ENCODE measurements around the gene TSPAN7. TPM values are rescaled to one million over a fixed set of nuclear protein-coding genes. Genes with fewer than 3 reads are reported as not detected.

The TSPAN7 gene
- total and polyA plus RNA-seq, 2 of the 8 experiments (the other 6 are each of a cell fraction or from before 2014, with no cell fraction given), result 32.1 to 37.7 TPM

GRCh38 chrX:38699121-38699520 is 137.8 kb downstream of the TSPAN7 start:
- H3K56ac ChIP-seq (replicated peaks; ENCODE audit: insufficient read length, low read depth, low read length), result no peak overlapping the region
- no peak for DNase-seq (ENCODE audit: low read depth in 1 of 2, low spot score in 2 of 2)
- H2BK5ac ChIP-seq (ENCODE audit: low read depth, low read length), result no peak overlapping the region
- no peak overlapping the region for H3K23ac ChIP-seq (ENCODE audit: insufficient read length)
- ChIA-PET POLR2A (ENCODE audit: partially characterized antibody) (no interaction called here), CTCF (ENCODE audit: partially characterized antibody) (interaction anchor here (0.7 to 1.2 kb wide), 2 partner anchors 9 to 20 kb away, joined by 4 read pairs; no protein-coding TSS in a partner anchor)
- H3K4me2 ChIP-seq (ENCODE audit: insufficient read depth in 1 of 2, low read depth in 2 of 2, low read length in 2 of 2), result no peak overlapping the region
- no peaks in the 10 kb centered on the region for H3K23me2 ChIP-seq (ENCODE audit: low read depth, low read length)
- H2BK15ac ChIP-seq (ENCODE audit: low read length), result no peak overlapping the region
- no peak overlapping the region for H2BK20ac ChIP-seq (ENCODE audit: low read length)
- H3K4me3 ChIP-seq (ENCODE audit: extremely low read depth in 1 of 4, insufficient read depth in 2 of 4, low read depth in 3 of 4, low read length in 4 of 4), result no peak overlapping the region
- H4K20me1 ChIP-seq (replicated peaks in 1 of 2; ENCODE audit: control insufficient read depth in 1 of 2, insufficient read depth in 2 of 2, low read length in 2 of 2), result no peaks in the 10 kb centered on the region
- H2BK12ac ChIP-seq (ENCODE audit: low read depth, low read length), result no peak overlapping the region
- no peak for FAIRE-seq
- no peaks in the 10 kb centered on the region for H3K36me3 ChIP-seq (ENCODE audit: control insufficient read depth in 2 of 4, insufficient read depth in 4 of 4, low read length in 3 of 4)
- H3K79me2 ChIP-seq (ENCODE audit: control insufficient read depth in 1 of 2, insufficient read depth in 2 of 2, low read length in 2 of 2), result no peaks in the 10 kb centered on the region
- no peak overlapping the region for H2AFZ ChIP-seq (ENCODE audit: low read length)
- H3K79me1 ChIP-seq (ENCODE audit: low read depth, low read length), result no peaks in the 10 kb centered on the region
- H2AK5ac ChIP-seq (ENCODE audit: low read depth, low read length), result no peak overlapping the region
- H3K18ac ChIP-seq (ENCODE audit: extremely low read depth, low read length), result no peak overlapping the region
- H2BK120ac ChIP-seq (replicated peaks; ENCODE audit: low read depth, low read length), result no peak overlapping the region
- TF ChIP-seq SP4 (IDR thresholded peaks at IDR 0.05; ENCODE audit: low read length) (no peak), NANOG (IDR thresholded peaks at IDR 0.05; ENCODE audit: insufficient read depth, low read depth, low read length, poor library complexity, severe bottlenecking) (no peak), CBX8 (IDR thresholded peaks at IDR 0.05; ENCODE audit: borderline replicate concordance, low read depth, low read length) (no peak), SIX5 (IDR thresholded peaks at IDR 0.05; ENCODE audit: low read depth, low read length) (no peak), SRF (IDR thresholded peaks at IDR 0.05; ENCODE audit: low read depth, low read length) (no peak)
- no peak overlapping the region for H4K91ac ChIP-seq (replicated peaks; ENCODE audit: insufficient read length, low read length)
- no peaks in the 10 kb centered on the region for H3K9me3 ChIP-seq (ENCODE audit: insufficient read depth in 2 of 2, low read depth in 1 of 2, low read length in 1 of 2)
- H3K27ac ChIP-seq (ENCODE audit: low read depth, low read length), result no peak overlapping the region
- no peak overlapping the region for H3K14ac ChIP-seq (ENCODE audit: insufficient read length)
- WGBS, 2 experiments (ENCODE audit: extremely low coverage in 1 of 2, insufficient coverage in 1 of 2, insufficient read length in 1 of 2, insufficient replicate concordance in 2 of 2, low coverage in 1 of 2, low lambda C conversion rate in 2 of 2, missing lambda C conversion rate in 1 of 2), result 90% methylated on average over 3 of the region's 3 CpGs; no CpG with 5 or more reads in 1 of the 2 experiments
- H4K8ac ChIP-seq (ENCODE audit: extremely low read depth, insufficient read depth, low read length), result no peak overlapping the region
- no peaks in the 10 kb centered on the region for H3K27me3 ChIP-seq (replicated peaks in 1 of 4; ENCODE audit: control insufficient read depth in 3 of 4, extremely low read depth in 1 of 4, insufficient read depth in 3 of 4, low read length in 3 of 4)
- H4K5ac ChIP-seq (ENCODE audit: insufficient read length, low read depth, low read length), result no peak overlapping the region
- peaks cover 0 to 8% (median 0%) of the 10 kb centered on the region in 4 experiments; a peak in 1 of 7 replicates for H3K4me1 ChIP-seq (replicated peaks in 1 of 4; ENCODE audit: control insufficient read depth in 3 of 4, insufficient read depth in 4 of 4, low read length in 3 of 4)
- H3K4ac ChIP-seq (replicated peaks; ENCODE audit: insufficient read length, low read depth, low read length), result no peak overlapping the region
- H3K9ac ChIP-seq (replicated peaks in 1 of 4; ENCODE audit: extremely low read depth in 1 of 4, low read depth in 3 of 4, low read length in 3 of 4), result no peak overlapping the region

Data from H1 (cell line).